Tibial artery (tissue), 4 donors: ENCODE measurements around the gene SLC12A8.
A peak's percentile ranks its signal among the peaks of the same experiment; 100 is the strongest.

Experiments used
- DNase-seq, 2 donors: peaks; one replicate each; pipeline ENCODE4 v3.0.0-alpha.2; 2019
- H3K27ac ChIP-seq, 2 donors: fragments of 200-600 bp; sonication (generic) in 1 of 2; 1 replicate in 1 of 2; 2 replicates in 1 of 2; pipeline ENCODE4 v1.5.1; 2018 to 2019; ENCODE audit warnings: mild to moderate bottlenecking in 1 of 2
- H3K27me3 ChIP-seq, 2 donors: fragments of 200-600 bp; sonication (generic) in 1 of 2; one replicate each; pipeline versions ENCODE4 v1.5.1 to v1.6.0; 2016 to 2019
- H3K36me3 ChIP-seq, 3 donors: fragments of 200-600 bp; sonication (generic) in 2 of 3; one replicate each; pipeline ENCODE4 v1.5.1; 2016 to 2019; ENCODE audit warnings: mild to moderate bottlenecking in 2 of 3
- H3K4me1 ChIP-seq, 4 donors: fragments of 200-600 bp; sonication (generic) in 2 of 4; 1 replicate in 3 of 4; 2 replicates in 1 of 4; pipeline ENCODE4 v1.5.1; 2016 to 2019
- H3K4me3 ChIP-seq, 2 donors: fragments of 200-600 bp; sonication (generic) in 1 of 2; 1 replicate in 1 of 2; 2 replicates in 1 of 2; pipeline ENCODE4 v1.5.1; 2018 to 2019; ENCODE audit warnings: mild to moderate bottlenecking in 2 of 2
- H3K9me3 ChIP-seq, 3 donors: fragments of 200-600 bp; sonication (generic) in 1 of 3; one replicate each; pipeline ENCODE4 v1.5.1; 2016 to 2019
- intact Hi-C: fragments of 100-400 bp; cut with DNase I; formaldehyde crosslinking; loops from one replicate; pipeline ENCODE4 v1.15.0; 2023; ENCODE audit warnings: low total_unique reads
- TF ChIP-seq, protein P1 (sequence below), 2 experiments: fragments of 200-600 bp in 1 of 2; fragments of 450-650 bp in 1 of 2; IDR thresholded peaks; one replicate each; pipeline ENCODE4 v1.5.1; 2017 to 2019; ENCODE audit warnings: antibody characterized with exemption in 2 of 2, mild to moderate bottlenecking in 1 of 2, moderate library complexity in 1 of 2

SLC12A8 gene

GRCh38 chr3:125058959-125059358 is 153.6 kb downstream of the SLC12A8 start:
- no peaks in the 10 kb centered on the region for H3K9me3 ChIP-seq
- H3K27ac ChIP-seq, result peak overlapping the region in 1 of 2 donors; percentile 96
- no peaks in the 10 kb centered on the region for H3K36me3 ChIP-seq
- peaks cover 0 to 60% (median 43%) of the 10 kb centered on the region in 4 donors for H3K4me1 ChIP-seq
- no peak overlapping the region for H3K4me3 ChIP-seq
- TF ChIP-seq, protein P1, sequence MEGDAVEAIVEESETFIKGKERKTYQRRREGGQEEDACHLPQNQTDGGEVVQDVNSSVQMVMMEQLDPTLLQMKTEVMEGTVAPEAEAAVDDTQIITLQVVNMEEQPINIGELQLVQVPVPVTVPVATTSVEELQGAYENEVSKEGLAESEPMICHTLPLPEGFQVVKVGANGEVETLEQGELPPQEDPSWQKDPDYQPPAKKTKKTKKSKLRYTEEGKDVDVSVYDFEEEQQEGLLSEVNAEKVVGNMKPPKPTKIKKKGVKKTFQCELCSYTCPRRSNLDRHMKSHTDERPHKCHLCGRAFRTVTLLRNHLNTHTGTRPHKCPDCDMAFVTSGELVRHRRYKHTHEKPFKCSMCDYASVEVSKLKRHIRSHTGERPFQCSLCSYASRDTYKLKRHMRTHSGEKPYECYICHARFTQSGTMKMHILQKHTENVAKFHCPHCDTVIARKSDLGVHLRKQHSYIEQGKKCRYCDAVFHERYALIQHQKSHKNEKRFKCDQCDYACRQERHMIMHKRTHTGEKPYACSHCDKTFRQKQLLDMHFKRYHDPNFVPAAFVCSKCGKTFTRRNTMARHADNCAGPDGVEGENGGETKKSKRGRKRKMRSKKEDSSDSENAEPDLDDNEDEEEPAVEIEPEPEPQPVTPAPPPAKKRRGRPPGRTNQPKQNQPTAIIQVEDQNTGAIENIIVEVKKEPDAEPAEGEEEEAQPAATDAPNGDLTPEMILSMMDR (IDR thresholded peaks at IDR 0.05), result no peak
- no peaks in the 10 kb centered on the region for H3K27me3 ChIP-seq
- DNase-seq, result no peak
- intact Hi-C loops, result loop anchor here (10.0 kb wide), 2 partner anchors 86 to 274 kb away; no protein-coding TSS in a partner anchor

DNA sequence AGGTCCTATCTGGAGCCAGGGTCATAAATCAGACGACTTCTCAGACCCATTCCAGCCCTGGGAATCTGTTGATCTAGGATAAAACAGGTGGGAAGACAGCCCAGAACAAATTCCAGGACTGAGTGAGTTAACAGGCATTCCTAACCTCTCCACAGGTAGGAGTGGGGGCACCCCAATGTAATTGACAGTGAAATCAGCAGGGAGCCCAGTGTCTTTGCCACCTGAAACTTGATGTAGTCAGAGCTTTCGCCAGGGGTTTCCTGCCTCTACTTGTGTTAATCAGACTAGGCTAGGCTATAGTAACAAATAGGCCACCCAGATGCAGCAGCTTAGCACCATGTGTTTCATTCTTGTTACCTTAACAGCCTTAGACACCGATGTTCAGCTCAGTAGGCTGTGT is 154.0 kb downstream of the SLC12A8 start:
- H3K4me1 ChIP-seq, result peaks cover 0 to 60% (median 44%) of the 10 kb centered on the region in 4 donors
- intact Hi-C loops, result loop anchor here (10.0 kb wide), 2 partner anchors 86 to 274 kb away; no protein-coding TSS in a partner anchor
- no peak for DNase-seq
- H3K27me3 ChIP-seq, result no peaks in the 10 kb centered on the region
- H3K9me3 ChIP-seq, result no peaks in the 10 kb centered on the region
- peak overlapping the region; percentile 96 for H3K27ac ChIP-seq
- H3K4me3 ChIP-seq, result no peak overlapping the region
- no peaks in the 10 kb centered on the region for H3K36me3 ChIP-seq
- TF ChIP-seq, protein P1 (IDR thresholded peaks at IDR 0.05), result no peak

- H3K4me3 ChIP-seq, result no peak overlapping the region
- intact Hi-C loops, result loop anchor here (10.0 kb wide), 2 partner anchors 87 to 273 kb away; no protein-coding TSS in a partner anchor
- peaks cover 0 to 60% (median 44%) of the 10 kb centered on the region in 4 donors for H3K4me1 ChIP-seq
- no peak for DNase-seq
- no peaks in the 10 kb centered on the region for H3K9me3 ChIP-seq
- TF ChIP-seq, protein P1 (IDR thresholded peaks at IDR 0.05), result no peak
- no peaks in the 10 kb centered on the region for H3K36me3 ChIP-seq
- no peaks in the 10 kb centered on the region for H3K27me3 ChIP-seq
- peak overlapping the region; percentile 96 for H3K27ac ChIP-seq
Observed at GRCh38 chr3:125057186-125057850, 155.2 kb downstream of the SLC12A8 start.

DNA sequence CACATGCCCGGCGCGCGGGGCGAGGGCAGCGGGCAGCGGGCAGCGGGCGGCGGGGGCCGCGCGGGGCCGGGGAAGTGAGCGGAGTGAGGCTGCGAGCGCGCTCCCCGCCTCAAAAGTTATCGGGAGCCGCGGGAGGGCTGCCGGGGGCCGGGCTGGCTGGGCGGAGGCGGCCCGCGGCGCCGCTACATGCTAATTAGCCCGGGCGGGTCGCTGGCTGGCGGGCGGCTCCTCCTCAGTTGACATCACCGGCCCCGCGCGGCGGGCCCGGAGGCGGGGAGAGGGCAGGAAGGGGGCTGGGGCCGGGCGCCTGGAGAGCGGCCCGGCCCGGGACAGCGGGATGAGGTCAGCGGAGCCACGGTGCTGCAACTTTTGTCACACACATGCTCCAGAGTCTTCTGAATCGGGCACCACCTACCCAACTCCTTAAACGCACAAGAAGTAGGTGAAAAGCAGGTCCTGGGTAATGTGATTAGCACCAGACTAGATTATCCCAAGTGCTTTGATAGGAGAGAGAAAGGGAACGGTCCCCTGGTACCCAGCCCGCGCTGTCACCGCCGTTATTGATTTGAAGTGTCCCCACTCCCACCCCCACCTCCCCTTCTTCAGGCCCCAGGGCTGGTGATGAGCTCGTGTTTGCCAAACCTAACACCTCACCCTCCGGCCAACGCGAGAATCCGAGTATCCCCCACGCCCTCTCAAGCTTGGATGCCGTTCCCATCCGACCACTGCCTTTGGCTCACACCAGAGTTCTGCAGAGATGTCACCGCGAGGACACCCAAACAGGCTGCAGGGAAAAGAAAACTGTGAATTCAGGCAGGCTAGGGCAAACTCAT is 156.4 kb downstream of the SLC12A8 start, which contains the start of gene HEG1:
Gene HEG1 (minus strand): TSS at position 85 of the 833 bp plus-strand sequence. CDS start 107 bp downstream, outside the sequence.
- TF ChIP-seq, protein P1 (IDR thresholded peaks at IDR 0.05), result peak in 1 of 2 experiments; percentile 14
- Histone ChIP-seq H3K4me3 (peak within 1 kb of the TSS; percentile 83 to 89), H3K27ac (peak within 1 kb of the TSS; percentile 96), H3K4me1 (peaks cover 0 to 60% (median 40%) of the 10 kb centered on the region in 4 donors), H3K27me3 (no peaks in the 10 kb centered on the region), H3K9me3 (no peaks in the 10 kb centered on the region), H3K36me3 (no peaks in the 10 kb centered on the region)
- peak; percentile 94 to 96 for DNase-seq
- intact Hi-C loops, result loop anchor here (10.0 kb wide), 2 partner anchors 89 to 271 kb away; no protein-coding TSS in a partner anchor

GRCh38 chr3:125055331-125055912 is 157.1 kb downstream of the SLC12A8 start:
- intact Hi-C loops, result loop anchor here (10.0 kb wide), 2 partner anchors 89 to 271 kb away; no protein-coding TSS in a partner anchor
- DNase-seq, result no peak
- H3K36me3 ChIP-seq, result no peaks in the 10 kb centered on the region
- peak overlapping the region; percentile 96 for H3K27ac ChIP-seq
- no peaks in the 10 kb centered on the region for H3K9me3 ChIP-seq
- TF ChIP-seq, protein P1 (IDR thresholded peaks at IDR 0.05), result no peak
- H3K4me3 ChIP-seq, result peak overlapping the region; percentile 83 to 89
- H3K27me3 ChIP-seq, result no peaks in the 10 kb centered on the region
- peaks cover 0 to 61% (median 38%) of the 10 kb centered on the region in 4 donors for H3K4me1 ChIP-seq
